ENCODE results near the gene PAX1.

DNA sequence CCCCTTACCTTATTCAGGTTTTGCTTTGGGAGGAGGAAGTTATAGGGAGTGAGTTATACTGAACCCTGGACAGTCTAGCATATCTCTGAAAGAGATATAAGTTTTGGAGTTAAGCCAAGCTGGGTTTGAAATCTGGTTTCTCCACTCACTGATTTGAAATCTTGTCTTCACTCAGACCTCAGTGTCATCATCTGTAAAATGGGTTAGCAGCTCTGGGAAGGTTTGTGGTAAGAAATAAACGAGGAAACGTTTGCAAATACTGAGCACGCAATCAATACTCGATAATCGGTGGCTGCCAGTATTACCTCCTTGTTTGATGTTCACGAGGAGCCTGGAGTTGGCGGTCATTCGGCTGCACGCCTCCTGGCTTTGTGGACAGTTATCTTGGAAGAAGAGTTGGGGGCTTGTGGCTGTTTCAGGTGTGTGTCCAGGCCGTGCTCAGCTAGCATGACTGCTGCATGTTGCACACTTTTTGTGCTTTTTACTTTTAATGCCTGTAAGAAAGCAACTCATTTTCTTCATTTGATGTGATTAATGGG, 61.8 kb downstream of the PAX1 start:
- TF ChIP-seq, protein P1, sequence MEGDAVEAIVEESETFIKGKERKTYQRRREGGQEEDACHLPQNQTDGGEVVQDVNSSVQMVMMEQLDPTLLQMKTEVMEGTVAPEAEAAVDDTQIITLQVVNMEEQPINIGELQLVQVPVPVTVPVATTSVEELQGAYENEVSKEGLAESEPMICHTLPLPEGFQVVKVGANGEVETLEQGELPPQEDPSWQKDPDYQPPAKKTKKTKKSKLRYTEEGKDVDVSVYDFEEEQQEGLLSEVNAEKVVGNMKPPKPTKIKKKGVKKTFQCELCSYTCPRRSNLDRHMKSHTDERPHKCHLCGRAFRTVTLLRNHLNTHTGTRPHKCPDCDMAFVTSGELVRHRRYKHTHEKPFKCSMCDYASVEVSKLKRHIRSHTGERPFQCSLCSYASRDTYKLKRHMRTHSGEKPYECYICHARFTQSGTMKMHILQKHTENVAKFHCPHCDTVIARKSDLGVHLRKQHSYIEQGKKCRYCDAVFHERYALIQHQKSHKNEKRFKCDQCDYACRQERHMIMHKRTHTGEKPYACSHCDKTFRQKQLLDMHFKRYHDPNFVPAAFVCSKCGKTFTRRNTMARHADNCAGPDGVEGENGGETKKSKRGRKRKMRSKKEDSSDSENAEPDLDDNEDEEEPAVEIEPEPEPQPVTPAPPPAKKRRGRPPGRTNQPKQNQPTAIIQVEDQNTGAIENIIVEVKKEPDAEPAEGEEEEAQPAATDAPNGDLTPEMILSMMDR (conservative IDR thresholded peaks at IDR 0.05 in 1 of 2, IDR thresholded peaks at IDR 0.05 in 1 of 2; ENCODE audit: low read depth in 1 of 2, low read length in 2 of 2): no peak
- no peak for TF ChIP-seq EZH2 (IDR thresholded peaks at IDR 0.05; ENCODE audit: low read length, missing control alignments)
